DOHH2 (cell line): ENCODE data around the gene LRRC3B.

ENCODE experiments used
- H3F3A ChIP-seq: fragments of 200-600 bp; sonication (generic), shearing (Covaris generic); 2 replicates; pipeline ENCODE4 v1.6.0; 2016; ENCODE audit warnings: antibody characterized with exemption, mild to moderate bottlenecking; ENCODE audit not compliant: control insufficient read depth, insufficient read depth
- H3K27ac ChIP-seq: fragments of 200-600 bp; sonication (generic); 2 replicates; pipeline ENCODE4 v1.5.1; 2014; ENCODE audit warnings: low read depth, mild to moderate bottlenecking, low read length, moderate library complexity
- H3K27me3 ChIP-seq: fragments of 200-600 bp; sonication (generic); 2 replicates; pipeline ENCODE4 v1.6.1; 2014; ENCODE audit warnings: mild to moderate bottlenecking, low read length, mixed read lengths; ENCODE audit not compliant: control insufficient read depth
- H3K36me3 ChIP-seq: fragments of 200-600 bp; sonication (generic); 2 replicates; pipeline ENCODE4 v1.6.1; 2014; ENCODE audit warnings: mild to moderate bottlenecking, low read length, moderate library complexity, mixed read lengths; ENCODE audit not compliant: control insufficient read depth
- H3K4me1 ChIP-seq: fragments of 200-600 bp; sonication (generic); 2 replicates; pipeline ENCODE4 v1.6.1; 2014; ENCODE audit warnings: mild to moderate bottlenecking, low read length, mixed read lengths; ENCODE audit not compliant: control insufficient read depth
- H3K4me2 ChIP-seq: fragments of 200-600 bp; sonication (generic); 2 replicates; pipeline ENCODE4 v1.6.0; 2014; ENCODE audit warnings: mild to moderate bottlenecking, low read length, moderate library complexity
- H3K4me3 ChIP-seq: fragments of 200-600 bp; sonication (generic); 2 replicates; pipeline ENCODE4 v1.5.1; 2014; ENCODE audit warnings: mild to moderate bottlenecking, low read length, mixed read lengths
- H3K79me2 ChIP-seq: fragments of 200-600 bp; sonication (generic); 2 replicates; pipeline ENCODE4 v1.6.1; 2014; ENCODE audit warnings: mild to moderate bottlenecking, low read length, mixed read lengths; ENCODE audit not compliant: control insufficient read depth
- H3K9me2 ChIP-seq: fragments of 200-600 bp; sonication (generic); replicated peaks from 2 replicates; pipeline ENCODE4 v1.6.1; 2014; ENCODE audit warnings: mild to moderate bottlenecking, low read length, mixed read lengths; ENCODE audit not compliant: control insufficient read depth
- H3K9me3 ChIP-seq: fragments of 200-600 bp; sonication (generic); 2 replicates; pipeline ENCODE4 v1.6.1; 2014; ENCODE audit warnings: antibody characterized with exemption, low read length, mixed read lengths; ENCODE audit not compliant: control insufficient read depth, insufficient read depth
- H4K20me1 ChIP-seq: fragments of 200-600 bp; sonication (generic); 2 replicates; pipeline ENCODE4 v1.6.0; 2014; ENCODE audit warnings: low read depth, mild to moderate bottlenecking, antibody characterized with exemption, low read length, moderate library complexity; ENCODE audit not compliant: control insufficient read depth, insufficient read depth
- CTCF ChIP-seq: fragments of 200-600 bp; sonication (generic); IDR thresholded peaks from one replicate; pipeline ENCODE4 v1.5.1; 2014; ENCODE audit warnings: antibody characterized with exemption, mild to moderate bottlenecking, low read depth, low read length; ENCODE audit not compliant: poor library complexity, severe bottlenecking
- EZH2phosphoT487 ChIP-seq: fragments of 200-600 bp; sonication (generic); IDR thresholded peaks from 2 replicates; pipeline ENCODE4 v1.6.1; 2017; ENCODE audit warnings: borderline replicate concordance, mild to moderate bottlenecking, antibody characterized with exemption, low read length, moderate library complexity, mixed read lengths

LRRC3B gene

GRCh38 chr3:26753095-26753494 is 130.5 kb downstream of the LRRC3B start:
- Histone ChIP-seq H3K27ac (no peak overlapping the region), H3K79me2 (no peaks in the 10 kb centered on the region), H3K27me3 (no peaks in the 10 kb centered on the region), H3F3A (no peaks in the 10 kb centered on the region), H3K4me2 (no peak overlapping the region), H3K9me3 (no peaks in the 10 kb centered on the region), H3K9me2 (no peaks in the 10 kb centered on the region), H3K4me1 (no peaks in the 10 kb centered on the region), H3K4me3 (no peak overlapping the region), H4K20me1 (no peaks in the 10 kb centered on the region), H3K36me3 (no peaks in the 10 kb centered on the region)
- TF ChIP-seq CTCF (no peak), EZH2phosphoT487 (no peak)

- H3K79me2 ChIP-seq = no peaks in the 10 kb centered on the region
- no peak overlapping the region for H3K4me2 ChIP-seq
- no peak overlapping the region for H3K27ac ChIP-seq
- no peak overlapping the region for H3K4me3 ChIP-seq
- TF ChIP-seq CTCF (no peak), EZH2phosphoT487 (no peak)
- H3F3A ChIP-seq = no peaks in the 10 kb centered on the region
- no peaks in the 10 kb centered on the region for H3K36me3 ChIP-seq
- H3K4me1 ChIP-seq = no peaks in the 10 kb centered on the region
- no peaks in the 10 kb centered on the region for H3K27me3 ChIP-seq
- no peaks in the 10 kb centered on the region for H3K9me3 ChIP-seq
- no peaks in the 10 kb centered on the region for H4K20me1 ChIP-seq
- H3K9me2 ChIP-seq = no peaks in the 10 kb centered on the region
Measured at GRCh38 chr3:26757978-26758377, 135.4 kb downstream of the LRRC3B start.
